ENCODE results near the gene PPIB. TPM values are rescaled to one million over a fixed set of nuclear protein-coding genes. Genes with fewer than 3 reads are reported as not detected.

Gene PPIB
- total and polyA plus RNA-seq, 9 of the 15 experiments (the other 6 are each of a cell fraction or from before 2014, with no cell fraction given), result 306 to 746 (median 439) TPM

GRCh38 chr15:64156652-64157331 is 6.0 kb downstream of the PPIB start:
- TF ChIP-seq RBFOX2 (IDR thresholded peaks at IDR 0.05; ENCODE audit: low read depth, low read length), result peak; percentile 66
- 0 out of 2 replicates have a peak, but pooled peaks have one; percentile 13 for TF ChIP-seq ZBTB33 (CRISPR knock-in tag; IDR thresholded peaks at IDR 0.05)
- TF ChIP-seq EGR1 (conservative IDR thresholded peaks at IDR 0.05), result no peak
- no peak for TF ChIP-seq RREB1 (CRISPR knock-in tag; IDR thresholded peaks at IDR 0.05)
- no peak for TF ChIP-seq E2F4 (CRISPR knock-in tag; IDR thresholded peaks at IDR 0.05; ENCODE audit: low read depth)
- TF ChIP-seq POLR2A (conservative IDR thresholded peaks at IDR 0.05), result 0 out of 2 replicates have a peak, but pooled peaks have one; percentile 7
- no peak for TF ChIP-seq DPF2 (IDR thresholded peaks at IDR 0.05)
- Histone ChIP-seq H3K4me1 (replicated peaks in 1 of 2; ENCODE audit: control insufficient read depth in 2 of 2, insufficient read depth in 2 of 2, low read length in 2 of 2) (peaks cover 7 to 36% of the 10 kb centered on the region in 2 experiments; a peak in 4 of 5 replicates), H3K9me3 (replicated peaks; ENCODE audit: control insufficient read depth, insufficient read depth, low read depth, low read length) (no peaks in the 10 kb centered on the region), H3K27me3 (ENCODE audit: control insufficient read depth in 2 of 2, insufficient read depth in 2 of 2, low read length in 2 of 2) (no peaks in the 10 kb centered on the region), H3K36me3 (ENCODE audit: control insufficient read depth, insufficient read depth, low read length) (peaks cover 73% of the 10 kb centered on the region), H4K20me1 (replicated peaks; ENCODE audit: control insufficient read depth, insufficient read depth, low read length) (no peaks in the 10 kb centered on the region; the same call in 1 of the 2 replicates), H3K27ac (ENCODE audit: extremely low read depth, low read depth, low read length) (no peak overlapping the region), H3K4me3 (no peak overlapping the region), H3K9me1 (ENCODE audit: control insufficient read depth, insufficient read depth, low read length) (no peaks in the 10 kb centered on the region), H2AFZ (ENCODE audit: low read depth, low read length) (no peak overlapping the region), H3K4me2 (ENCODE audit: insufficient read depth, low read length) (no peak overlapping the region), H3K79me2 (ENCODE audit: control insufficient read depth, insufficient read depth, low read length) (peaks cover 34% of the 10 kb centered on the region), H3K9ac (ENCODE audit: insufficient read depth in 1 of 2, low read depth in 2 of 2, low read length in 2 of 2) (no peak overlapping the region)
- 85% methylated on average over 11 of the region's 16 CpGs for WGBS (ENCODE audit: insufficient coverage, low coverage, missing lambda C conversion rate)
- ATAC-seq (no peak), FAIRE-seq (no peak), DNase-seq (ENCODE audit: extremely low read depth in 1 of 4, low spot score in 3 of 4) (no peak)
- CTCF ChIA-PET (ENCODE audit: low intra/inter-chr PET ratio), result no interaction called here
- BruUV-seq (replicated peaks), result no TSS peak
- in situ Hi-C loops (cut with MboI) (no loop called here), intact Hi-C loops (cut with micrococcal nuclease) (loop anchor here (10.0 kb wide), 1 partner anchor 542 kb away; no protein-coding TSS in a partner anchor)
- POLR2A ChIA-PET, result interaction anchor here (0.8 to 1.2 kb wide), 3 partner anchors 15 to 571 kb away, joined by 3 to 4 read pairs (median 3); partner anchors contain the start of gene PCLAF

All from K562 (cell line).